ENCODE data around the gene ATG7.

GRCh38 chr3:11302444-11302843 lies 30.2 kb downstream of the ATG7 start:
- TF ChIP-seq POLR2AphosphoS5 (IDR thresholded peaks at IDR 0.05; ENCODE audit: low read depth, low read length) (no peak), POLR2A (IDR thresholded peaks at IDR 0.05; ENCODE audit: low read depth, low read length) (no peak)

Measured in GM12892 (cell line).